IPS-NIHi11 (cell line): ENCODE measurements around the gene MBNL2.

Experiments
- DNase-seq: peaks from one replicate; pipeline ENCODE4 v3.0.0; 2012; ENCODE audit warnings: mixed read lengths, low spot score

MBNL2 gene

GRCh38 chr13:97381189-97381588 is 159.1 kb downstream of the MBNL2 start:
- no peak for DNase-seq

GRCh38 chr13:97382276-97382675 is 160.1 kb downstream of the MBNL2 start:
- DNase-seq: no peak

GRCh38 chr13:97384371-97384770 is 162.2 kb downstream of the MBNL2 start:
- no peak for DNase-seq

- no peak for DNase-seq
Measured at GRCh38 chr13:97385146-97385545, 163.0 kb downstream of the MBNL2 start.

GRCh38 chr13:97385854-97386253 is 163.7 kb downstream of the MBNL2 start:
- no peak for DNase-seq

GRCh38 chr13:97386801-97387484 is 164.8 kb downstream of the MBNL2 start:
- DNase-seq: no peak

GRCh38 chr13:97387485-97387839 is 165.3 kb downstream of the MBNL2 start:
- no peak for DNase-seq

GRCh38 chr13:97387890-97388289 is 165.8 kb downstream of the MBNL2 start:
- no peak for DNase-seq

GRCh38 chr13:97388373-97388772 is 166.2 kb downstream of the MBNL2 start:
- no peak for DNase-seq

GRCh38 chr13:97390941-97391600 is 168.9 kb downstream of the MBNL2 start:
- no peak for DNase-seq

- DNase-seq: no peak
Measured at GRCh38 chr13:97392020-97392419, 169.9 kb downstream of the MBNL2 start.

- DNase-seq: no peak
Measured at GRCh38 chr13:97394542-97394941, 172.4 kb downstream of the MBNL2 start.

GRCh38 chr13:97395447-97396136 is 173.5 kb downstream of the MBNL2 start:
- no peak for DNase-seq

- no peak for DNase-seq
Measured at GRCh38 chr13:97397267-97397666, 175.1 kb downstream of the MBNL2 start.

- no peak for DNase-seq
Measured at GRCh38 chr13:97401421-97401820, 179.3 kb downstream of the MBNL2 start.

GRCh38 chr13:97403893-97404750 is 182.0 kb downstream of the MBNL2 start:
- DNase-seq: no peak

- DNase-seq: no peak
Measured at GRCh38 chr13:97407540-97407939, 185.4 kb downstream of the MBNL2 start.

- no peak for DNase-seq
Measured at GRCh38 chr13:97408938-97409337, 186.8 kb downstream of the MBNL2 start.

GRCh38 chr13:97411984-97412383 is 189.9 kb downstream of the MBNL2 start:
- no peak for DNase-seq

GRCh38 chr13:97413694-97414093 is 191.6 kb downstream of the MBNL2 start:
- no peak for DNase-seq

GRCh38 chr13:97414392-97414791 is 192.3 kb downstream of the MBNL2 start:
- DNase-seq: no peak

- no peak for DNase-seq
Measured at GRCh38 chr13:97417698-97418097, 195.6 kb downstream of the MBNL2 start.
